Renal pelvis (tissue), 12 donors: Measurements from ENCODE around the gene AOPEP. TPM values are rescaled to one million over a fixed set of nuclear protein-coding genes. Genes with fewer than 3 reads are reported as not detected.

Source experiments
- DNase-seq: peaks from one replicate; pipeline ENCODE4 v3.0.0-alpha.2; 2013
- long read RNA-seq, 16 experiments: transcript quantifications; one replicate each; lab custom pipeline, GENCODE V29; 2026
- polyA plus RNA-seq, 3 donors: library from polyadenylated mRNA; unstranded; fragments of 120-200 nt; gene quantifications; one replicate each; pipeline ENCODE4 v1.2.1, GENCODE V29; 2013; ENCODE audit not compliant: insufficient read length in 3 of 3

The AOPEP gene
- 10 to 100 TPM; 57.9 to 61.7 (median 59.4) TPM for polyA plus RNA-seq
- long read RNA-seq, donor 1, partial matches to known transcripts, result 0 of 14 reads
- long read RNA-seq, donor 1, other reads (novel, unspliced or antisense), result 8 of 14 reads
- long read RNA-seq, donor 2, transcript C9orf3-213 (6 exons, 478 nt), result major isoform, 5 of 20 reads
- long read RNA-seq, donor 2, partial matches to known transcripts, result 6 of 20 reads
- long read RNA-seq, donor 2, other reads (novel, unspliced or antisense), result 7 of 20 reads
- long read RNA-seq, donor 3, partial matches to known transcripts, result 0 of 9 reads
- long read RNA-seq, donor 3, other reads (novel, unspliced or antisense), result 7 of 9 reads
- long read RNA-seq, donor 4, transcript C9orf3-213 (6 exons, 478 nt), result major isoform, 7 of 15 reads
- long read RNA-seq, donor 4, partial matches to known transcripts, result 0 of 15 reads
- long read RNA-seq, donor 4, other reads (novel, unspliced or antisense), result 5 of 15 reads
- long read RNA-seq, donor 5, partial matches to known transcripts, result 9 of 15 reads
- long read RNA-seq, donor 5, other reads (novel, unspliced or antisense), result 0 of 15 reads
- long read RNA-seq, donor 6, transcript C9orf3-213 (6 exons, 478 nt), result major isoform, 6 of 21 reads
- long read RNA-seq, donor 6, partial matches to known transcripts, result 0 of 21 reads
- long read RNA-seq, donor 6, other reads (novel, unspliced or antisense), result 12 of 21 reads
- long read RNA-seq, donor 7, partial matches to known transcripts, result 17 of 20 reads
- long read RNA-seq, donor 7, other reads (novel, unspliced or antisense), result 0 of 20 reads
- long read RNA-seq, donor 8, result 0 reads
- long read RNA-seq, donor 9, partial matches to known transcripts, result 14 of 29 reads
- long read RNA-seq, donor 9, other reads (novel, unspliced or antisense), result 8 of 29 reads
- long read RNA-seq, donor 10, partial matches to known transcripts, result 0 of 3 reads
- long read RNA-seq, donor 10, other reads (novel, unspliced or antisense), result 0 of 3 reads
- long read RNA-seq, donor 11, transcript C9orf3-213 (6 exons, 478 nt), result major isoform, 7 of 9 reads
- long read RNA-seq, donor 11, partial matches to known transcripts, result 0 of 9 reads
- long read RNA-seq, donor 11, other reads (novel, unspliced or antisense), result 0 of 9 reads
- long read RNA-seq, donor 12, transcript C9orf3-213 (6 exons, 478 nt), result major isoform, 5 of 15 reads
- long read RNA-seq, donor 12, partial matches to known transcripts, result 0 of 15 reads
- long read RNA-seq, donor 12, other reads (novel, unspliced or antisense), result 6 of 15 reads
- long read RNA-seq, donor 13, partial matches to known transcripts, result 0 of 5 reads
- long read RNA-seq, donor 13, other reads (novel, unspliced or antisense), result 0 of 5 reads
- long read RNA-seq, donor 14, result 0 reads
- long read RNA-seq, donor 15, partial matches to known transcripts, result 5 of 23 reads
- long read RNA-seq, donor 15, other reads (novel, unspliced or antisense), result 11 of 23 reads
- long read RNA-seq, donor 16, transcript C9orf3-213 (6 exons, 478 nt), result major isoform, 5 of 13 reads
- long read RNA-seq, donor 16, partial matches to known transcripts, result 0 of 13 reads
- long read RNA-seq, donor 16, other reads (novel, unspliced or antisense), result 5 of 13 reads

- peak; percentile 96 for DNase-seq
These were observed at the start of gene AOPEP for GRCh38 chr9:94726495-94727191. Gene AOPEP, plus strand, starts transcription at chr9:94726699. Its CDS starts 33,085 bp downstream, at chr9:94759784.

- DNase-seq, result no peak
These were observed 48.6 kb upstream of the AOPEP start for GRCh38 chr9:94677929-94678328.

- no peak for DNase-seq
These were observed 46.9 kb upstream of the AOPEP start for GRCh38 chr9:94679587-94679986.

DNA sequence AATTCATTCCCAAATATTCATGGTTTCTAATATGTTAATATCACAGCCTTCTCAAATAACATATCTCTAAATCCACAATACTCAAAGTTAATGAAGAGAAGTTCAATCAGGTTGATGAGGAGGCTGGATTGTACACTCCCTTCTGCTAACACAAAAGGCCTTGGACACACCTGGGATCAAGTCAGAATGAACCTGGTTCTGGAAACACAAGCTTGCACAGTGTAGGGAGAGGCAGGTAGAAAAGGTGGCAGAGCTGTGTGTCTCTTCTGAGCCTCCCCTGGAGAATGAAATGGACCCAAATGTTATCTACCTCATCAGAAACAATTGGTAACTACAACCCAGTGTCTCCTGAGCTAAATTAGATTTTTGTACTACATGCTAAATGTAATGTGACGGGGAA lies 46.5 kb upstream of the AOPEP start:
- no peak for DNase-seq

GRCh38 chr9:94680621-94681020 lies 45.9 kb upstream of the AOPEP start:
- no peak for DNase-seq

- peak; percentile 72 for DNase-seq
These were observed 45.0 kb upstream of the AOPEP start for GRCh38 chr9:94681508-94681907.

DNA sequence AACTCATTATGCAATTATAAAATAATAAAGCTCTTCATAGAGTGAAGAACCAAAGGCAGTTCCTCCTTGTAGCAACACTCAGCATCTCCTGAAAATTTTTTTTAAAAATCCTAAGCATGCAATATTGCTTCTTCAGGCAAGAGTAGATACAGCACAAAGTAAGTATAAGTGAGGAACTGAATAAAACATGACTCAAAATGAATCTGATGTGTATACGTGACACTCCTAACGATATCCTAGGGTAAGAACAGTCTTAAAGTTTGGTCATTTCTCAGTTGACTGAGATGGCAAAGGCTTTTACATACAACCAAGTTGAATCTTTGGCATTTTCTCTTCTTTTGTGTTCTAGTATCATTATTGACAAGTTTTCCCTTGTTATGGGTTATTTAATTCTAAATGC lies 41.1 kb upstream of the AOPEP start:
- no peak for DNase-seq

GRCh38 chr9:94687451-94687850 lies 39.0 kb upstream of the AOPEP start:
- no peak for DNase-seq

- DNase-seq, result no peak
These were observed 36.2 kb upstream of the AOPEP start for GRCh38 chr9:94690344-94690743.

GRCh38 chr9:94692601-94693000 lies 33.9 kb upstream of the AOPEP start:
- peak; percentile 71 for DNase-seq

DNA sequence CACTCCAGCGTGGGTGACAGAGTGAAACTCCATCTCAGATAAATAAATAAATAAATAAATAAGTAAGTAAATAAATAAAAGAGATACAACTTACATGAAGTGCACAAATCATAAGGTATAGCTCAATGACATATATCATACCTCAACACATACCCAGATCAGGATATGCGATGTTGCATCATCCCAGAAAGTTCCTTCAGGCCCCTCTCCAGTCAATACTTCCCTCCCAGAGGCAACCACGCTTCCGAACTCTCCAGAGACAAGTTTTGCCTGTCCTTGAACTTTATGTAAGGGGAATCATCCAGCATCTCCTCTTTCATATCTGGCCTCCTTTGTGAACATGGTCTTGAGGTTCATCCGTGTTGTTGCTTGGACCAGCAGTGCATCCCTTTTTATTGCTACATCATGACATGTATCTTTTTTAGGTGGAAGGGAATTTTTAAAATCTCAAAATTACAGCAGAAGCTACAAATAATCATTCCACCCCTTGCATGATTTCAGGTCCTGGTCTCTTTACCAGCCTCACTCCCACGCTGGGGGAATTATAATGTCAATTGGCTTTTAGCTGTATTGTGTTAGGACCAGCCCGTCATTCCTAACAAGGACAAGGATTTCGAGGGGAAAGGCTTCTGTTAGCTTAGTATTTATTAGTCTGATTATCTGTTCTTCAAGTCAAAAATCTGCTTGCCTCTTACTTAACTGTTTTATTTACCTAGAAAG lies 32.9 kb upstream of the AOPEP start:
- DNase-seq, result no peak

- DNase-seq, result no peak
These were observed 30.0 kb upstream of the AOPEP start for GRCh38 chr9:94696545-94696944.

DNA sequence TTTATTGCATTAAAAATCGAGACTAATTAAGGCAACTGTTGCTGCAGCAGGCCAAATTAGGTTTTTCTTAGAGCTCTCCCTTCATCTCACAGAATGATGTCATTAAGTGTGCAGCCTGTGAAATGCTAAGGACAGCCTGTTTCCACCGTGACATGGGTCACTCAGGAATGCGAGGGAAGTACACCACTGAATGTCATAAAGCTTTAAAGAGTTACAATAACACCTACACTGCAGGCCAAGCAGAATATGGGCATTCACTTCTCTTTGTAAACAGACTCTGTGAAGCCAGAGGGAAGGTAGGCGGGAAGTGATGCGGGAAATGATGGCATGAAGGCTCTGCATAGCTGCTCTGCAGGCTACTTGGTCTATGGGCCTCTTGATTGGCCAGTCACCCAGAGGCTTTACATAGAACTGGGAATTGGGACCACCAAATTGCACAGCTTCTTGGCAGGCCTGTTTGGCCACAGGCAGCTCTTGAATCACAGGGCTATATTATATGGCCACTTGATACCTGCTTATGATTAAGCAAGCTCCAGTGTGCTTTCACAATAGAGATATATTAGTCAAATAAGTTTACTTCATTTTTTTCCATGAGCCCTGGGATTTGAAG lies 28.4 kb upstream of the AOPEP start:
- DNase-seq, result peak; percentile 67

DNA sequence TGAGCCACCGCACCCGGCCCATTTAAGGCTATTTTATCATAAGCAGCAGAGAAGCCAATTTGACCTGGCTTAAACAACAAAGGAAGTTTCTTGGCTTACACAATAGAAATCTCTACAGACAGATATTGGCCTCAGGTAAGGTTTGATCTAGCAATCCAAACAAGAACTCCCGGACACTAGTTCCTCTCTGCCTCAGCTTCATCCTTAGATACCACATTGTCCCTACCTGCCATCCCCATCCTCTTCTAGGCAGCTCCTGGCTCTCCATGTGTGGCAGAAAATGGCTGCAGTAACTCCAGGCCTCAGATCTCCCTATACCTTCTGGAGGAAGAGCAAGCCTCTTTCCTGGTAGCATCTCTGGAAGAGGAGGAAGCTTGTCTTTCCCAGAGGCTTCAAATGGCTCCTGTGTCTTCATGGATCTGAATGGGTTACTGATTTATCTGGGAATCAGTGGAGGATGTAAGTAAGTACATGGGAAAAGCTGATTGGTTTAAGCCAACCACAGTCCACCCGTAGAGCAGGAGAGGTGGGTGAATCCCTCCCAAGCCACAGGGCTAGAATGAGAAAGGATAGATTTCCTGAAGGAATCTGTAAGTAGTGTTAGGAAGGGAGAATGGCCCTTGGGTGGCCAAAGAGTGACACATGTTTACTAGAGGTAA lies 26.7 kb upstream of the AOPEP start:
- DNase-seq, result no peak

DNA sequence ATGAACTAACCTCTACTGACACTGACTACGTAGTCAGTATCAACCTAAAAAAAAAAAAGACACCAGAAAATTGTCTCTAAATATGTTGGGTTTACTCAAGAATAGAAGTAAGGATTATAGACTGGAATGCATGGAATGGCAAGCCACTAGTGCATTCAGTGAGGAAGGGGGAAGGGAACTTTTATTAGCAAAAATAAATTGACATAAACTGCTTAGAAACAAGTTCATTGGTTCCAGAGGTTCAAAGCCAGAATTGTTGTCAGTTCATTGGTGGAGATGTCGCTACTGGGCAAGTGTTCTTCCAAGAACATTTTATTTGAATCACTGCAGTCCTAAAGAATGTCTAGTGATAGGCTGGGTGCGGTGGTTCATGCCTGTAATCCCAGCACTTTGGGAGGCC lies 26.1 kb upstream of the AOPEP start:
- DNase-seq, result no peak

GRCh38 chr9:94703488-94704140 lies 22.9 kb upstream of the AOPEP start:
- no peak for DNase-seq

GRCh38 chr9:94705162-94705702 lies 21.3 kb upstream of the AOPEP start:
- DNase-seq, result no peak

- DNase-seq, result no peak
These were observed 19.6 kb upstream of the AOPEP start for GRCh38 chr9:94706922-94707321.
